Sigmoid colon (tissue), 7 donors: ENCODE measurements around the gene MAP4K4. TPM values are rescaled to one million over a fixed set of nuclear protein-coding genes. Genes with fewer than 3 reads are reported as not detected.

Source experiments
- DNase-seq: peaks from one replicate; pipeline ENCODE4 v3.0.0-alpha.2; 2019
- H3K27ac ChIP-seq, 4 donors: fragments of 200-600 bp; sonication (generic); one replicate each; pipeline ENCODE4 v1.5.1; 2016 to 2019; ENCODE audit warnings: mild to moderate bottlenecking in 1 of 4
- H3K27me3 ChIP-seq, 3 donors: fragments of 200-600 bp; sonication (generic); one replicate each; pipeline ENCODE4 v1.5.1; 2019; ENCODE audit warnings: mild to moderate bottlenecking in 1 of 3
- H3K36me3 ChIP-seq, 4 donors: fragments of 200-600 bp; sonication (generic); one replicate each; pipeline ENCODE4 v1.5.1; 2016 to 2019
- H3K4me1 ChIP-seq, 4 donors: fragments of 200-600 bp; sonication (generic); one replicate each; pipeline ENCODE4 v1.5.1; 2017 to 2019
- H3K4me3 ChIP-seq, 4 donors: fragments of 200-600 bp; sonication (generic); one replicate each; pipeline ENCODE4 v1.5.1; 2017 to 2019; ENCODE audit warnings: mild to moderate bottlenecking in 2 of 4, moderate library complexity in 1 of 4
- H3K9me3 ChIP-seq, 4 donors: fragments of 200-600 bp in 3 of 4; sonication (generic) in 3 of 4; one replicate each; pipeline versions ENCODE4 v1.5.1 to v1.6.1; 2013 to 2019
- EP300 ChIP-seq, 4 donors: sonication (generic); formaldehyde crosslinking; IDR thresholded peaks; one replicate each; pipeline ENCODE4 v1.6.1; 2017; ENCODE audit warnings: antibody characterized with exemption in 4 of 4
- POLR2A ChIP-seq, 2 donors: fragments of 450-650 bp; IDR thresholded peaks; one replicate each; pipeline ENCODE4 v1.6.1; 2016; ENCODE audit warnings: antibody characterized with exemption in 2 of 2, mild to moderate bottlenecking in 2 of 2, moderate library complexity in 2 of 2
- POLR2AphosphoS5 ChIP-seq, 4 donors: sonication (generic); formaldehyde crosslinking; IDR thresholded peaks; one replicate each; pipeline ENCODE4 v1.6.1; 2017; ENCODE audit warnings: antibody characterized with exemption in 4 of 4
- WGBS, 2 donors: extraction: QIAGEN DNeasy Blood & Tissue Kit; methylation state at CpG; one replicate each; pipeline ENCODE4 v1.1.7; 2013; 5-methylcytosine and 5-hydroxymethylcytosine counted together
- intact Hi-C: fragments of 100-400 bp; cut with DNase I; formaldehyde crosslinking; loops from one replicate; pipeline ENCODE4 v1.15.1; 2023
- polyA plus RNA-seq, 3 donors: library from polyadenylated mRNA; stranded (reverse); fragments of 200-250 nt; gene quantifications; one replicate each; pipeline ENCODE4 v1.2.3, GENCODE V29; 2013
- total RNA-seq, 4 donors: library from RNA; depleted of rRNA; stranded (reverse); fragments of >200 nt; gene quantifications; one replicate each; pipeline ENCODE4 v1.1.0, GENCODE V29; 2016
- TF ChIP-seq, protein P1 (sequence below), 4 experiments: fragments of 450-650 bp in 3 of 4; fragments of 200-600 bp in 1 of 4; IDR thresholded peaks; one replicate each; pipeline ENCODE4 v1.5.1; 2016 to 2019; ENCODE audit warnings: antibody characterized with exemption in 4 of 4, mild to moderate bottlenecking in 3 of 4, moderate library complexity in 2 of 4
- donor health status: healthy with polysubstance abuse.
- donor health status: Bipolar disorder and iron deficiency.
- donor health status: healthy.

MAP4K4 gene
- total and polyA plus RNA-seq, 7 donors: 8.8 to 62.9 (median 37.2) TPM

DNA sequence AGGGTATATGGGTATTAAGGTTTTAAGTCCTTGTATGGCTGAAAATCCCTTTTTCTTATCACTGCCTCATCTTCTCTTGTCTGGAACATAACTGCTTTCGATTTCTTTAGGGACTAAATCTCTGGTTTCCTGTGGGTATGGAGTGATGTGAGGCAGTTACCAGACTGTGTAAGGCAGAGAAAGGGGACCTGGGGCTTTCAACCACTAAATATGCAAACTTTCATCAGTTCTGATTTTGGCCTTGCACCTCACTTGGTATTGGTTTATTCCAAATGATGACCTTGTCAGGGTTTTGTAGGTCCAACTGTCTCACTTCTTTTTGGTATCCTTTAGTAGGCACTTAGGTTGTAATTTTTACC, 9.3 kb downstream of the MAP4K4 start:
- H3K4me3 ChIP-seq: no peak overlapping the region
- intact Hi-C loops: no loop called here
- TF ChIP-seq POLR2A (IDR thresholded peaks at IDR 0.05) (no peak), EP300 (IDR thresholded peaks at IDR 0.05) (no peak), POLR2AphosphoS5 (IDR thresholded peaks at IDR 0.05) (no peak)
- TF ChIP-seq, protein P1, sequence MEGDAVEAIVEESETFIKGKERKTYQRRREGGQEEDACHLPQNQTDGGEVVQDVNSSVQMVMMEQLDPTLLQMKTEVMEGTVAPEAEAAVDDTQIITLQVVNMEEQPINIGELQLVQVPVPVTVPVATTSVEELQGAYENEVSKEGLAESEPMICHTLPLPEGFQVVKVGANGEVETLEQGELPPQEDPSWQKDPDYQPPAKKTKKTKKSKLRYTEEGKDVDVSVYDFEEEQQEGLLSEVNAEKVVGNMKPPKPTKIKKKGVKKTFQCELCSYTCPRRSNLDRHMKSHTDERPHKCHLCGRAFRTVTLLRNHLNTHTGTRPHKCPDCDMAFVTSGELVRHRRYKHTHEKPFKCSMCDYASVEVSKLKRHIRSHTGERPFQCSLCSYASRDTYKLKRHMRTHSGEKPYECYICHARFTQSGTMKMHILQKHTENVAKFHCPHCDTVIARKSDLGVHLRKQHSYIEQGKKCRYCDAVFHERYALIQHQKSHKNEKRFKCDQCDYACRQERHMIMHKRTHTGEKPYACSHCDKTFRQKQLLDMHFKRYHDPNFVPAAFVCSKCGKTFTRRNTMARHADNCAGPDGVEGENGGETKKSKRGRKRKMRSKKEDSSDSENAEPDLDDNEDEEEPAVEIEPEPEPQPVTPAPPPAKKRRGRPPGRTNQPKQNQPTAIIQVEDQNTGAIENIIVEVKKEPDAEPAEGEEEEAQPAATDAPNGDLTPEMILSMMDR (IDR thresholded peaks at IDR 0.05): no peak
- no peak overlapping the region for H3K27ac ChIP-seq
- peaks cover 0 to 78% (median 58%) of the 10 kb centered on the region in 4 donors for H3K4me1 ChIP-seq
- WGBS, 2 donors: 40 to 83% methylated on average over 1 of the region's 1 CpG
- DNase-seq: no peak
- H3K36me3 ChIP-seq: no peaks in the 10 kb centered on the region
- no peaks in the 10 kb centered on the region for H3K27me3 ChIP-seq
- no peaks in the 10 kb centered on the region for H3K9me3 ChIP-seq

DNA sequence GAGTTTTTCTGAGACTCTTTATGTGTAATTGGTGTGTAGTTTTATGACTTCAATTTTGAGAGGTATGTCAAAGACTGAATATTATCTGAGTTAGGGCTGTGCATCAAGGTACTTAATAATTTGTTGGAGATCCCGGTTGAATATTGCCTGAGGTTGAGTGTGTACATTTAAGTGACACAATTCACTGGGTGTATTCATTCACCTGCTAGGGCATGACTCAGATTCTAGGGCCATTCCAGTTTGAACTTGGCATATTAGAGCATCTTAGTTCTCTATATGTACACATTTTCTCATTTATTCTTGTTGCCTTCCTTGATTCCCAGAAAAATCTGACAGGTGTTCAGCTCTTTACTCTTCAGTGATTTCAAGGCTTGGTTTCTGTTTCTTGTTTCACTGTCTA, 12.5 kb downstream of the MAP4K4 start:
- no peak for TF ChIP-seq POLR2AphosphoS5 (IDR thresholded peaks at IDR 0.05)
- TF ChIP-seq, protein P1 (IDR thresholded peaks at IDR 0.05): no peak
- TF ChIP-seq POLR2A (IDR thresholded peaks at IDR 0.05): no peak
- no peak for TF ChIP-seq EP300 (IDR thresholded peaks at IDR 0.05)
- Histone ChIP-seq H3K27me3 (no peaks in the 10 kb centered on the region), H3K4me1 (peaks cover 0 to 63% (median 47%) of the 10 kb centered on the region in 4 donors), H3K9me3 (no peaks in the 10 kb centered on the region), H3K27ac (peak overlapping the region in 2 of 4 donors; percentile 16 to 25), H3K4me3 (no peak overlapping the region), H3K36me3 (no peaks in the 10 kb centered on the region)
- intact Hi-C loops: no loop called here
- WGBS, 2 donors: 75% methylated on average over 1 of the region's 1 CpG
- DNase-seq: no peak

DNA sequence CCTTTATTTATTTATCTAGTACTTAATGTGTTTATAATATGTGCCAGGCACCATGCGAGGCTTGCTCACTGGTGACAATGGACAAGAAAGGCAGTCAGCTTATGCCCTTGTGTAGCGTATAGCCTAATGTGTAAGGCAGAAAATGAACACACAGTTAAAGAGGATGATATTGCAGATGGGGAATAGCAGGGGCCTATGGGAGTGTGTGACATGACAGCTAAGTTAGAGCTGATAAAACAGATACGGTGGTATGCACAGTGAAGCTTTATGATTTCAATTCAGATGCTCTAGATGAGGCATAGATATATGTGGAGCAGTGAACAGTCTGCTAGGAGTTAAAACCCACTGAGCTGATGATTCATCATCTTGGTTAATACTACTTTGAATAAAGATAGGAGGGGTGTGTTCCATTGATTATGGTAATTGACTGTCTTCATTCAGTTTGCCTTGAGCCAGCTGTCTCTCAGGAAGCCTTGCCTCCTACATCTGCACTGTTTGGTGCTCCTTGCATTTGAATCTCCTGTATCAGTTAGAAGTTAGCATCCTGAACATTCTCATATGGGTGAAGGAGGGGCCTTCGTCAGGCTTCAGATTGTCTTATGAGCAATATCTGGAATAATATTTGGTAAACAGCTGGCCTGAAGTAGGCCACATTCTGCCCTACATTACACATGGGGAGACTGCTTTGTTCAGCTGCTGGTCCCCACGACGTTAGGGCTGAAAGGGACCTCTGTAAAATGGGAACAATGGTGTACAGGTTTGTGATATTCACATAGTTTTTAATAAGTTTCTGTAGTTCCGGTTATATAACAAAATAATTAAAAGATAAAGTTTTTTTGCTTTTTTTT, 13.2 kb downstream of the MAP4K4 start:
- Histone ChIP-seq H3K36me3 (no peaks in the 10 kb centered on the region), H3K27ac (peak overlapping the region in 2 of 4 donors; percentile 16 to 25), H3K4me3 (no peak overlapping the region), H3K27me3 (no peaks in the 10 kb centered on the region), H3K4me1 (peaks cover 0 to 56% (median 42%) of the 10 kb centered on the region in 4 donors), H3K9me3 (no peaks in the 10 kb centered on the region)
- 64 to 81% methylated on average over 7 of the region's 7 CpGs for WGBS, 2 donors
- DNase-seq: no peak
- intact Hi-C loops: no loop called here
- TF ChIP-seq EP300 (IDR thresholded peaks at IDR 0.05) (no peak), POLR2A (IDR thresholded peaks at IDR 0.05) (no peak)
- TF ChIP-seq, protein P1 (IDR thresholded peaks at IDR 0.05): no peak

DNA sequence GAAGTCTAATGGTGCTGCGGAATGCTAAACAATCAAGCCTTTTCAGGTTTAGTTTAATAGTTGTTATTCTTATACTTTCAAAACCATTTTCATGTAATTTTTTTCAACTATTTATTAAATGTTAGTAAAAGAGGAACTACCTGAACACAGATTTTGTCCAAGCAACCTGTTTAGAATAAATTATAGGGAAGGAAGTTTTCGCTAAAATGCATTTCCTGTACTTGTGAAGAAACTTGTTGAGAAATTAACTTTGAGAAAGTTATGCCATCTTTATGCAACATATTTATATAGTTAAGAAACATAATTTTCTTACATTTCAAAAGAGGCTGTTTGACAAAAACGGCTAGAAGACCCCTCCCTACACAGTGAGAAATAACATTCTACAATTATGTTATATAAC, 16.6 kb downstream of the MAP4K4 start:
- TF ChIP-seq, protein P1 (IDR thresholded peaks at IDR 0.05): no peak
- TF ChIP-seq POLR2A (IDR thresholded peaks at IDR 0.05): no peak
- no peak for TF ChIP-seq POLR2AphosphoS5 (IDR thresholded peaks at IDR 0.05)
- TF ChIP-seq EP300 (IDR thresholded peaks at IDR 0.05): no peak
- Histone ChIP-seq H3K36me3 (no peaks in the 10 kb centered on the region), H3K4me1 (peaks cover 0 to 37% (median 30%) of the 10 kb centered on the region in 4 donors), H3K9me3 (no peaks in the 10 kb centered on the region), H3K27me3 (no peaks in the 10 kb centered on the region), H3K27ac (no peak overlapping the region), H3K4me3 (no peak overlapping the region)
- DNase-seq: no peak
- WGBS, 2 donors: 67 to 86% methylated on average over 3 of the region's 3 CpGs
- intact Hi-C loops: no loop called here
